Measurements from ENCODE around the gene CRYBA1.

The CRYBA1 gene

DNA sequence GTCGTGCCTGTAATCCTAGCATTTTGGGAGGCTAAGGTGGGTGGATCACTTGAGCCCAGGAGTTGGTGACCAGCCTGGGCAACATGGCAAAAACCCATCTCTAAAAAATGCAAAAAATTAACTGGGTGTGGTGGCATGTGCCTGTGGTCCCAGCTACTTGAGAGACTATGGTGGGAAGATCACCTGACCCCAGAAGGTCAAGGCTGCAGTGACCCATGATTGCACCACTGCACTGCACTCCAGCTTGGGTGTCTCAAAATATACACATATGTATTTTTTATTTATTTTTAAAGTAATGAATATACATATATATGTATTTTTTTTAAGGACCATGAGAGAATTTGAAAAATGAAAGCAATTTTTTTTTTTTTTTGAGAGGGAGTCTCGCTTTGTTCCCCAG, 52.4 kb downstream of the CRYBA1 start:
- no peak for DNase-seq (ENCODE audit: low spot score)
- in situ Hi-C loops (cut with MboI; ENCODE audit: low pct_unique_long_range_greater_than_20kb, low sequenced_read_pairs, unreplicated experiment) = no loop called here
- TF ChIP-seq, protein P1, sequence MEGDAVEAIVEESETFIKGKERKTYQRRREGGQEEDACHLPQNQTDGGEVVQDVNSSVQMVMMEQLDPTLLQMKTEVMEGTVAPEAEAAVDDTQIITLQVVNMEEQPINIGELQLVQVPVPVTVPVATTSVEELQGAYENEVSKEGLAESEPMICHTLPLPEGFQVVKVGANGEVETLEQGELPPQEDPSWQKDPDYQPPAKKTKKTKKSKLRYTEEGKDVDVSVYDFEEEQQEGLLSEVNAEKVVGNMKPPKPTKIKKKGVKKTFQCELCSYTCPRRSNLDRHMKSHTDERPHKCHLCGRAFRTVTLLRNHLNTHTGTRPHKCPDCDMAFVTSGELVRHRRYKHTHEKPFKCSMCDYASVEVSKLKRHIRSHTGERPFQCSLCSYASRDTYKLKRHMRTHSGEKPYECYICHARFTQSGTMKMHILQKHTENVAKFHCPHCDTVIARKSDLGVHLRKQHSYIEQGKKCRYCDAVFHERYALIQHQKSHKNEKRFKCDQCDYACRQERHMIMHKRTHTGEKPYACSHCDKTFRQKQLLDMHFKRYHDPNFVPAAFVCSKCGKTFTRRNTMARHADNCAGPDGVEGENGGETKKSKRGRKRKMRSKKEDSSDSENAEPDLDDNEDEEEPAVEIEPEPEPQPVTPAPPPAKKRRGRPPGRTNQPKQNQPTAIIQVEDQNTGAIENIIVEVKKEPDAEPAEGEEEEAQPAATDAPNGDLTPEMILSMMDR (IDR thresholded peaks at IDR 0.05; ENCODE audit: extremely low read depth, insufficient read depth, missing control alignments) = no peak

GRCh38 chr17:29303386-29303785, 56.7 kb downstream of the CRYBA1 start:
- no peak for DNase-seq (ENCODE audit: low spot score)
- TF ChIP-seq, protein P1 (IDR thresholded peaks at IDR 0.05; ENCODE audit: extremely low read depth, insufficient read depth, missing control alignments) = no peak
- in situ Hi-C loops (cut with MboI; ENCODE audit: low pct_unique_long_range_greater_than_20kb, low sequenced_read_pairs, unreplicated experiment) = no loop called here
